Measurements from ENCODE around the gene TIAM2. TPM values are rescaled to one million over a fixed set of nuclear protein-coding genes. Genes with fewer than 3 reads are reported as not detected.

Gene TIAM2
- total and polyA plus RNA-seq, 2 experiments from 2014 or later: 14.2 to 24.4 TPM

DNA sequence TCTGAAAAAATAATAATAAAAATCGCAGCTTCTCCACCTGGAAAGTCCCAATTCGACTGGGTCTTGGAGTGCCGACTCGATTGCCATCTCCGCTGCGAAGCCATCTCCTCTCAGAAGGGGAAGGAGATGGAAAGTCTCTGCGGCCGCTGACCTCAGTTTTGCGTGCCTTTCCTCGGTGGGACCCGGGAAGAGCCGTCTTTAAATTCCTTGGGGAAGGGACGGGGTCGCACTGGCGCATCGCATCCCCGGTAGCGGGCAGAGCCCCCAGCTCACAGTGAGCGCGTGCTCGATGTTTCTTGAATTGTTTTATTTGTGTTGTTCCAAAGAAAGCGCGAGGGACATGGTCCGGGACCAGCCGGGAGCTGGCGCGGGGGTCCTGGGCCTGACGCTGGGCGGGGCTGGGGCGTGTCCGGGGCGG is 270 bp upstream of the TIAM2 start:
- no peak overlapping the region for H3K27ac Mint-ChIP-seq

More for the DNA sequence above, 270 bp upstream of the TIAM2 start:
- H3F3A ChIP-seq (replicated peaks; ENCODE audit: low read depth): 0 out of 2 replicates have a peak, but pooled peaks cover 8% of the 10 kb centered on the region
- H2AFZ ChIP-seq: peak overlapping the region; percentile 97
- Mint-ChIP-seq H3K9me3 (no peaks in the 10 kb centered on the region), H3K27me3 (ENCODE audit: insufficient read depth, low read depth, poor library complexity) (peaks cover 15% of the 10 kb centered on the region), H3K4me3 (peak overlapping the region; percentile 84), H3K36me3 (ENCODE audit: low read depth) (no peaks in the 10 kb centered on the region), H3K4me1 (peaks cover 16% of the 10 kb centered on the region)
- peak overlapping the region; percentile 95 for H3K4me3 ChIP-seq
- H3K4me2 ChIP-seq: peak overlapping the region; percentile 97
- H3K36me3 ChIP-seq (ENCODE audit: insufficient read depth): no peaks in the 10 kb centered on the region
- no peaks in the 10 kb centered on the region for H4K20me1 ChIP-seq (replicated peaks; ENCODE audit: insufficient read depth)
- H3K9me2 ChIP-seq (ENCODE audit: insufficient read depth): no peaks in the 10 kb centered on the region
- TF ChIP-seq EZH2 (IDR thresholded peaks at IDR 0.05; ENCODE audit: low read depth, unreplicated experiment) (no peak), STAT1 (IDR thresholded peaks at IDR 0.05; ENCODE audit: unreplicated experiment) (no peak), ZNF114 (CRISPR knock-in tag; IDR thresholded peaks at IDR 0.05) (no peak), JUNB (IDR thresholded peaks at IDR 0.05; ENCODE audit: unreplicated experiment) (no peak), POLR2AphosphoS5 (IDR thresholded peaks at IDR 0.05; ENCODE audit: low read depth) (no peak), EZH2phosphoT487 (IDR thresholded peaks at IDR 0.05; ENCODE audit: unreplicated experiment) (no peak), CREB1 (CRISPR knock-in tag; IDR thresholded peaks at IDR 0.05; ENCODE audit: low read depth) (no peak), ZNF331 (CRISPR knock-in tag; IDR thresholded peaks at IDR 0.05; ENCODE audit: low read depth) (no peak), NANOG (IDR thresholded peaks at IDR 0.05; ENCODE audit: borderline replicate concordance) (no peak)
- TF ChIP-seq, protein P1, sequence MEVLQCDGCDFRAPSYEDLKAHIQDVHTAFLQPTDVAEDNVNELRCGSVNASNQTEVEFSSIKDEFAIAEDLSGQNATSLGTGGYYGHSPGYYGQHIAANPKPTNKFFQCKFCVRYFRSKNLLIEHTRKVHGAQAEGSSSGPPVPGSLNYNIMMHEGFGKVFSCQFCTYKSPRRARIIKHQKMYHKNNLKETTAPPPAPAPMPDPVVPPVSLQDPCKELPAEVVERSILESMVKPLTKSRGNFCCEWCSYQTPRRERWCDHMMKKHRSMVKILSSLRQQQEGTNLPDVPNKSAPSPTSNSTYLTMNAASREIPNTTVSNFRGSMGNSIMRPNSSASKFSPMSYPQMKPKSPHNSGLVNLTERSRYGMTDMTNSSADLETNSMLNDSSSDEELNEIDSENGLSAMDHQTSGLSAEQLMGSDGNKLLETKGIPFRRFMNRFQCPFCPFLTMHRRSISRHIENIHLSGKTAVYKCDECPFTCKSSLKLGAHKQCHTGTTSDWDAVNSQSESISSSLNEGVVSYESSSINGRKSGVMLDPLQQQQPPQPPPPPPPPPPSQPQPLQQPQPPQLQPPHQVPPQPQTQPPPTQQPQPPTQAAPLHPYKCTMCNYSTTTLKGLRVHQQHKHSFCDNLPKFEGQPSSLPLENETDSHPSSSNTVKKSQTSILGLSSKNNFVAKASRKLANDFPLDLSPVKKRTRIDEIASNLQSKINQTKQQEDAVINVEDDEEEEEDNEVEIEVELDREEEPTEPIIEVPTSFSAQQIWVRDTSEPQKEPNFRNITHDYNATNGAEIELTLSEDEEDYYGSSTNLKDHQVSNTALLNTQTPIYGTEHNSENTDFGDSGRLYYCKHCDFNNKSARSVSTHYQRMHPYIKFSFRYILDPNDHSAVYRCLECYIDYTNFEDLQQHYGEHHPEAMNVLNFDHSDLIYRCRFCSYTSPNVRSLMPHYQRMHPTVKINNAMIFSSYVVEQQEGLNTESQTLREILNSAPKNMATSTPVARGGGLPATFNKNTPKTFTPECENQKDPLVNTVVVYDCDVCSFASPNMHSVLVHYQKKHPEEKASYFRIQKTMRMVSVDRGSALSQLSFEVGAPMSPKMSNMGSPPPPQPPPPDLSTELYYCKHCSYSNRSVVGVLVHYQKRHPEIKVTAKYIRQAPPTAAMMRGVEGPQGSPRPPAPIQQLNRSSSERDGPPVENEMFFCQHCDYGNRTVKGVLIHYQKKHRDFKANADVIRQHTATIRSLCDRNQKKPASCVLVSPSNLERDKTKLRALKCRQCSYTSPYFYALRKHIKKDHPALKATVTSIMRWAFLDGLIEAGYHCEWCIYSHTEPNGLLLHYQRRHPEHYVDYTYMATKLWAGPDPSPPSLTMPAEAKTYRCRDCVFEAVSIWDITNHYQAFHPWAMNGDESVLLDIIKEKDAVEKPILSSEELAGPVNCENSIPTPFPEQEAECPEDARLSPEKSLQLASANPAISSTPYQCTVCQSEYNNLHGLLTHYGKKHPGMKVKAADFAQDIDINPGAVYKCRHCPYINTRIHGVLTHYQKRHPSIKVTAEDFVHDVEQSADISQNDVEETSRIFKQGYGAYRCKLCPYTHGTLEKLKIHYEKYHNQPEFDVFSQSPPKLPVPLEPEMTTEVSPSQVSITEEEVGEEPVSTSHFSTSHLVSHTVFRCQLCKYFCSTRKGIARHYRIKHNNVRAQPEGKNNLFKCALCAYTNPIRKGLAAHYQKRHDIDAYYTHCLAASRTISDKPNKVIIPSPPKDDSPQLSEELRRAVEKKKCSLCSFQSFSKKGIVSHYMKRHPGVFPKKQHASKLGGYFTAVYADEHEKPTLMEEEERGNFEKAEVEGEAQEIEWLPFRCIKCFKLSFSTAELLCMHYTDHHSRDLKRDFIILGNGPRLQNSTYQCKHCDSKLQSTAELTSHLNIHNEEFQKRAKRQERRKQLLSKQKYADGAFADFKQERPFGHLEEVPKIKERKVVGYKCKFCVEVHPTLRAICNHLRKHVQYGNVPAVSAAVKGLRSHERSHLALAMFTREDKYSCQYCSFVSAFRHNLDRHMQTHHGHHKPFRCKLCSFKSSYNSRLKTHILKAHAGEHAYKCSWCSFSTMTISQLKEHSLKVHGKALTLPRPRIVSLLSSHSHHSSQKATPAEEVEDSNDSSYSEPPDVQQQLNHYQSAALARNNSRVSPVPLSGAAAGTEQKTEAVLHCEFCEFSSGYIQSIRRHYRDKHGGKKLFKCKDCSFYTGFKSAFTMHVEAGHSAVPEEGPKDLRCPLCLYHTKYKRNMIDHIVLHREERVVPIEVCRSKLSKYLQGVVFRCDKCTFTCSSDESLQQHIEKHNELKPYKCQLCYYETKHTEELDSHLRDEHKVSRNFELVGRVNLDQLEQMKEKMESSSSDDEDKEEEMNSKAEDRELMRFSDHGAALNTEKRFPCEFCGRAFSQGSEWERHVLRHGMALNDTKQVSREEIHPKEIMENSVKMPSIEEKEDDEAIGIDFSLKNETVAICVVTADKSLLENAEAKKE (CRISPR knock-in tag; IDR thresholded peaks at IDR 0.05): no peak
- TF ChIP-seq, protein P2, sequence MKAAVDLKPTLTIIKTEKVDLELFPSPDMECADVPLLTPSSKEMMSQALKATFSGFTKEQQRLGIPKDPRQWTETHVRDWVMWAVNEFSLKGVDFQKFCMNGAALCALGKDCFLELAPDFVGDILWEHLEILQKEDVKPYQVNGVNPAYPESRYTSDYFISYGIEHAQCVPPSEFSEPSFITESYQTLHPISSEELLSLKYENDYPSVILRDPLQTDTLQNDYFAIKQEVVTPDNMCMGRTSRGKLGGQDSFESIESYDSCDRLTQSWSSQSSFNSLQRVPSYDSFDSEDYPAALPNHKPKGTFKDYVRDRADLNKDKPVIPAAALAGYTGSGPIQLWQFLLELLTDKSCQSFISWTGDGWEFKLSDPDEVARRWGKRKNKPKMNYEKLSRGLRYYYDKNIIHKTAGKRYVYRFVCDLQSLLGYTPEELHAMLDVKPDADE (IDR thresholded peaks at IDR 0.05): no peak
- TF ChIP-seq, protein P3, sequence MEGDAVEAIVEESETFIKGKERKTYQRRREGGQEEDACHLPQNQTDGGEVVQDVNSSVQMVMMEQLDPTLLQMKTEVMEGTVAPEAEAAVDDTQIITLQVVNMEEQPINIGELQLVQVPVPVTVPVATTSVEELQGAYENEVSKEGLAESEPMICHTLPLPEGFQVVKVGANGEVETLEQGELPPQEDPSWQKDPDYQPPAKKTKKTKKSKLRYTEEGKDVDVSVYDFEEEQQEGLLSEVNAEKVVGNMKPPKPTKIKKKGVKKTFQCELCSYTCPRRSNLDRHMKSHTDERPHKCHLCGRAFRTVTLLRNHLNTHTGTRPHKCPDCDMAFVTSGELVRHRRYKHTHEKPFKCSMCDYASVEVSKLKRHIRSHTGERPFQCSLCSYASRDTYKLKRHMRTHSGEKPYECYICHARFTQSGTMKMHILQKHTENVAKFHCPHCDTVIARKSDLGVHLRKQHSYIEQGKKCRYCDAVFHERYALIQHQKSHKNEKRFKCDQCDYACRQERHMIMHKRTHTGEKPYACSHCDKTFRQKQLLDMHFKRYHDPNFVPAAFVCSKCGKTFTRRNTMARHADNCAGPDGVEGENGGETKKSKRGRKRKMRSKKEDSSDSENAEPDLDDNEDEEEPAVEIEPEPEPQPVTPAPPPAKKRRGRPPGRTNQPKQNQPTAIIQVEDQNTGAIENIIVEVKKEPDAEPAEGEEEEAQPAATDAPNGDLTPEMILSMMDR (conservative IDR thresholded peaks at IDR 0.05; ENCODE audit: low read depth in 2 of 2): no peak
- TF ChIP-seq, protein P4, sequence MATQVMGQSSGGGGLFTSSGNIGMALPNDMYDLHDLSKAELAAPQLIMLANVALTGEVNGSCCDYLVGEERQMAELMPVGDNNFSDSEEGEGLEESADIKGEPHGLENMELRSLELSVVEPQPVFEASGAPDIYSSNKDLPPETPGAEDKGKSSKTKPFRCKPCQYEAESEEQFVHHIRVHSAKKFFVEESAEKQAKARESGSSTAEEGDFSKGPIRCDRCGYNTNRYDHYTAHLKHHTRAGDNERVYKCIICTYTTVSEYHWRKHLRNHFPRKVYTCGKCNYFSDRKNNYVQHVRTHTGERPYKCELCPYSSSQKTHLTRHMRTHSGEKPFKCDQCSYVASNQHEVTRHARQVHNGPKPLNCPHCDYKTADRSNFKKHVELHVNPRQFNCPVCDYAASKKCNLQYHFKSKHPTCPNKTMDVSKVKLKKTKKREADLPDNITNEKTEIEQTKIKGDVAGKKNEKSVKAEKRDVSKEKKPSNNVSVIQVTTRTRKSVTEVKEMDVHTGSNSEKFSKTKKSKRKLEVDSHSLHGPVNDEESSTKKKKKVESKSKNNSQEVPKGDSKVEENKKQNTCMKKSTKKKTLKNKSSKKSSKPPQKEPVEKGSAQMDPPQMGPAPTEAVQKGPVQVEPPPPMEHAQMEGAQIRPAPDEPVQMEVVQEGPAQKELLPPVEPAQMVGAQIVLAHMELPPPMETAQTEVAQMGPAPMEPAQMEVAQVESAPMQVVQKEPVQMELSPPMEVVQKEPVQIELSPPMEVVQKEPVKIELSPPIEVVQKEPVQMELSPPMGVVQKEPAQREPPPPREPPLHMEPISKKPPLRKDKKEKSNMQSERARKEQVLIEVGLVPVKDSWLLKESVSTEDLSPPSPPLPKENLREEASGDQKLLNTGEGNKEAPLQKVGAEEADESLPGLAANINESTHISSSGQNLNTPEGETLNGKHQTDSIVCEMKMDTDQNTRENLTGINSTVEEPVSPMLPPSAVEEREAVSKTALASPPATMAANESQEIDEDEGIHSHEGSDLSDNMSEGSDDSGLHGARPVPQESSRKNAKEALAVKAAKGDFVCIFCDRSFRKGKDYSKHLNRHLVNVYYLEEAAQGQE (IDR thresholded peaks at IDR 0.05; ENCODE audit: unreplicated experiment): no peak
- peak; percentile 7 for ATAC-seq
- H3K4me1 ChIP-seq (ENCODE audit: insufficient read depth): peaks cover 19% of the 10 kb centered on the region
- H3K79me2 ChIP-seq (replicated peaks; ENCODE audit: insufficient read depth): peaks cover 30% of the 10 kb centered on the region
- H3K27ac ChIP-seq (ENCODE audit: low read depth): peak overlapping the region; percentile 70; the same call in 1 of the 2 replicates
- peaks cover 11% of the 10 kb centered on the region for H3K27me3 ChIP-seq (ENCODE audit: insufficient read depth)
- DNase-seq (ENCODE audit: low spot score): no peak
